GM23338 (cell line): Measurements from ENCODE around the gene TOP2A. TPM values are rescaled to one million over a fixed set of nuclear protein-coding genes. Genes with fewer than 3 reads are reported as not detected.

ENCODE experiments used
- ATAC-seq: fragments of 200-7000 bp; cut with Tn5 transposase; 3 replicates; pipeline ENCODE4 v1.9.1; 2020
- DNase-seq: peaks from one replicate; pipeline ENCODE4 v3.0.0-alpha.2; 2015; ENCODE audit warnings: low spot score
- H2AFZ ChIP-seq: fragments of 200-600 bp; sonication (generic); 2 replicates; pipeline ENCODE4 v1.8.0; 2016; ENCODE audit warnings: antibody characterized with exemption, mild to moderate bottlenecking, moderate library complexity
- H3F3A ChIP-seq: fragments of 200-600 bp; sonication (generic); replicated peaks from 2 replicates; pipeline ENCODE4 v1.8.0; 2017; ENCODE audit warnings: antibody characterized with exemption, mixed run types, low read depth
- H3K27ac ChIP-seq: fragments of 200-600 bp; sonication (generic); 2 replicates; pipeline ENCODE4 v1.6.1; 2016; ENCODE audit warnings: low read depth
- H3K27me3 ChIP-seq: fragments of 200-600 bp; sonication (generic); 2 replicates; pipeline ENCODE4 v1.8.0; 2016; ENCODE audit warnings: mild to moderate bottlenecking, mixed run types, moderate library complexity; ENCODE audit not compliant: insufficient read depth
- H3K36me3 ChIP-seq: fragments of 200-600 bp; sonication (generic); 2 replicates; pipeline ENCODE4 v1.8.0; 2016; ENCODE audit warnings: mild to moderate bottlenecking; ENCODE audit not compliant: insufficient read depth
- H3K4me1 ChIP-seq: fragments of 200-600 bp; sonication (generic); 2 replicates; pipeline ENCODE4 v1.8.0; 2016; ENCODE audit warnings: mild to moderate bottlenecking, moderate library complexity; ENCODE audit not compliant: insufficient read depth
- H3K4me2 ChIP-seq: fragments of 200-600 bp; sonication (generic); 2 replicates; pipeline ENCODE4 v1.7.1; 2017; ENCODE audit warnings: mixed run types
- H3K4me3 ChIP-seq: fragments of 200-600 bp; sonication (generic); 2 replicates; pipeline ENCODE4 v1.6.1; 2016; ENCODE audit warnings: mixed run types
- H3K79me2 ChIP-seq: fragments of 200-600 bp; sonication (generic); replicated peaks from 2 replicates; pipeline ENCODE4 v1.8.0; 2017; ENCODE audit warnings: mild to moderate bottlenecking; ENCODE audit not compliant: insufficient read depth
- H3K9me2 ChIP-seq: fragments of 200-600 bp; sonication (generic); 2 replicates; pipeline ENCODE4 v1.8.0; 2017; ENCODE audit not compliant: insufficient read depth
- H4K20me1 ChIP-seq: fragments of 200-600 bp; sonication (generic); replicated peaks from 2 replicates; pipeline ENCODE4 v1.8.0; 2017; ENCODE audit warnings: mild to moderate bottlenecking; ENCODE audit not compliant: insufficient read depth
- H3K27ac Mint-ChIP-seq: 2 replicates; pipeline ENCODE4 v1.8.0; 2020; ENCODE audit warnings: inconsistent platforms, mild to moderate bottlenecking, moderate library complexity, mixed read lengths
- H3K27me3 Mint-ChIP-seq: 3 replicates; pipeline ENCODE4 v1.8.0; 2022; ENCODE audit warnings: low read depth, mild to moderate bottlenecking, moderate library complexity, mixed read lengths, inconsistent platforms; ENCODE audit not compliant: insufficient read depth, poor library complexity
- H3K36me3 Mint-ChIP-seq: 3 replicates; pipeline ENCODE4 v1.8.0; 2021; ENCODE audit warnings: low read depth, mild to moderate bottlenecking, inconsistent platforms, moderate library complexity, mixed read lengths
- H3K4me1 Mint-ChIP-seq: 3 replicates; pipeline ENCODE4 v1.8.0; 2020; ENCODE audit warnings: mild to moderate bottlenecking, inconsistent platforms, mixed read lengths
- H3K4me3 Mint-ChIP-seq: 3 replicates; pipeline ENCODE4 v1.8.0; 2021; ENCODE audit warnings: moderate library complexity, mild to moderate bottlenecking, inconsistent platforms, mixed read lengths
- H3K9me3 Mint-ChIP-seq: 3 replicates; pipeline ENCODE4 v1.8.0; 2020; ENCODE audit warnings: moderate library complexity, mild to moderate bottlenecking, inconsistent platforms, mixed read lengths
- CREB1 ChIP-seq: fragments of 250-450 bp; sonication (Bioruptor Pico); IDR thresholded peaks from 2 replicates; pipeline ENCODE4 v1.5.0; 2020; ENCODE audit warnings: low read depth, mild to moderate bottlenecking, moderate library complexity
- CTCF ChIP-seq, 2 experiments: fragments of 200-600 bp in 1 of 2; sonication (generic) in 1 of 2; conservative IDR thresholded peaks; 2 replicates each; pipeline versions ENCODE4 v1.5.1 to v1.6.1; 2016 to 2017; ENCODE audit warnings: antibody characterized with exemption in 2 of 2, low read depth in 2 of 2, mild to moderate bottlenecking in 2 of 2, moderate library complexity in 1 of 2
- EZH2phosphoT487 ChIP-seq: fragments of 200-600 bp; sonication (generic); IDR thresholded peaks from one replicate; pipeline ENCODE4 v1.8.1; 2018; ENCODE audit warnings: antibody characterized with exemption; ENCODE audit not compliant: unreplicated experiment
- NANOG ChIP-seq: IDR thresholded peaks from 2 replicates; pipeline ENCODE4 v1.6.1; 2016; ENCODE audit warnings: antibody characterized with exemption, borderline replicate concordance
- POLR2AphosphoS5 ChIP-seq: IDR thresholded peaks from 2 replicates; pipeline ENCODE4 v1.6.1; 2016; ENCODE audit warnings: antibody characterized with exemption, low read depth
- REST ChIP-seq: IDR thresholded peaks from one replicate; pipeline ENCODE4 v1.6.1; 2018; ENCODE audit warnings: antibody characterized with exemption; ENCODE audit not compliant: unreplicated experiment
- STAT1 ChIP-seq: IDR thresholded peaks from one replicate; pipeline ENCODE4 v1.6.1; 2016; ENCODE audit warnings: antibody characterized with exemption; ENCODE audit not compliant: unreplicated experiment
- ZNF462 ChIP-seq: fragments of 250-450 bp; sonication (Bioruptor Pico); IDR thresholded peaks from 2 replicates; pipeline ENCODE4 v1.5.0; 2020; ENCODE audit warnings: mild to moderate bottlenecking, moderate library complexity
- polyA plus RNA-seq: library from polyadenylated mRNA; unstranded; fragments of >200 nt; fragmentation: Nextera tagmentation; extraction: Ambion mirVana; gene quantifications from 2 replicates; pipeline ENCODE4 v1.2.1, GENCODE V29; 2016
- total RNA-seq: library from RNA; depleted of rRNA; stranded (reverse); fragments of >200 nt; shearing (Covaris generic); gene quantifications from 2 replicates; pipeline ENCODE4 v1.2.3, GENCODE V29; 2014

Gene TOP2A
- total and polyA plus RNA-seq, 2 experiments from 2014 or later = 263 to 442 TPM

GRCh38 chr17:40347319-40348135 lies 70.2 kb downstream of the TOP2A start:
- Mint-ChIP-seq H3K27me3 (peaks cover 63% of the 10 kb centered on the region), H3K36me3 (peaks cover 26% of the 10 kb centered on the region), H3K4me3 (peak overlapping the region; percentile 76), H3K4me1 (peaks cover 90% of the 10 kb centered on the region), H3K9me3 (no peaks in the 10 kb centered on the region), H3K27ac (no peak overlapping the region)
- Histone ChIP-seq H3K36me3 (no peaks in the 10 kb centered on the region), H3F3A (peaks cover 27% of the 10 kb centered on the region), H3K4me1 (peaks cover 74% of the 10 kb centered on the region), H4K20me1 (peaks cover 15% of the 10 kb centered on the region), H2AFZ (no peak overlapping the region), H3K4me3 (peak overlapping the region; percentile 92), H3K79me2 (peaks cover 9% of the 10 kb centered on the region; the same call in 1 of the 2 replicates), H3K27ac (no peak overlapping the region), H3K9me2 (no peaks in the 10 kb centered on the region), H3K27me3 (peaks cover 49% of the 10 kb centered on the region), H3K4me2 (peak overlapping the region; percentile 99)
- DNase-seq = peak; percentile 72
- no peak for TF ChIP-seq STAT1
- ATAC-seq = no peak

GRCh38 chr17:40346765-40347158 lies 70.9 kb downstream of the TOP2A start:
- Histone ChIP-seq H2AFZ (no peak overlapping the region), H3K79me2 (peaks cover 9% of the 10 kb centered on the region; the same call in 1 of the 2 replicates), H3K36me3 (no peaks in the 10 kb centered on the region), H3K4me1 (peaks cover 76% of the 10 kb centered on the region), H3K27ac (no peak overlapping the region), H3K4me3 (peak overlapping the region; percentile 92), H3K4me2 (peak overlapping the region; percentile 99), H3F3A (peaks cover 27% of the 10 kb centered on the region), H4K20me1 (peaks cover 15% of the 10 kb centered on the region), H3K27me3 (peaks cover 53% of the 10 kb centered on the region), H3K9me2 (no peaks in the 10 kb centered on the region)
- Mint-ChIP-seq H3K4me3 (peak overlapping the region; percentile 76), H3K27me3 (peaks cover 61% of the 10 kb centered on the region), H3K4me1 (peaks cover 83% of the 10 kb centered on the region), H3K9me3 (no peaks in the 10 kb centered on the region), H3K36me3 (peaks cover 18% of the 10 kb centered on the region), H3K27ac (no peak overlapping the region)
- ATAC-seq (no peak), DNase-seq (no peak)
- TF ChIP-seq CREB1 (no peak), CTCF (conservative IDR thresholded peaks at IDR 0.05; ENCODE audit: low read depth in 2 of 2) (no peak), EZH2phosphoT487 (no peak), ZNF462 (CRISPR knock-in tag) (no peak), POLR2AphosphoS5 (no peak), REST (no peak), NANOG (no peak)
